Measurements from ENCODE around the gene BRD1.
"Not testable (repeated sequence)": the region's sequence is repeated elsewhere in the genome, so short reads cannot be mapped to it uniquely, and the experiment has no call there.

The BRD1 gene

DNA sequence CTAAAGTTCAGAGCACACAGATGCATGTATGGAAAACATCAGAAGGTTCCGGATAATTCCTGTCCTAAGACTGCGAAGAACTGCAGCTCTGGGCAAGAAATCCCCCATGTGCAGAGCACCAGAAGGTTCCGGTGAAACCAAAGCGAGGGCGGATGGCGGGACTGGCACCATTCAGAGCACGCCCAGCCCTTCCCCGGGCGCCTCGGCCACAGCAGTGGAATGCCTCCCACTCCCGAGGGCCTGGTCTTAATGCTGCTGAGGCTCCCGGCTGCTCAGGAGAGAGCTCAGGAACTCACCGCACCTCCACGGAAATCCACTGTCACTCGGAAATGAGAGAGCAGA lies 43.1 kb downstream of the BRD1 start:
- Histone ChIP-seq H3K9ac (no peak overlapping the region), H3K4me2 (no peak overlapping the region), H3K27me3 (ENCODE audit: insufficient read depth, low read depth) (no peaks in the 10 kb centered on the region), H4K20me1 (ENCODE audit: insufficient read depth) (no peaks in the 10 kb centered on the region), H2AFZ (ENCODE audit: low read depth) (no peak overlapping the region), H3K4me1 (ENCODE audit: low read depth, poor library complexity, severe bottlenecking) (no peaks in the 10 kb centered on the region), H3K79me2 (ENCODE audit: insufficient read depth, low read depth) (peaks cover 10% of the 10 kb centered on the region; the same call in 1 of the 2 replicates), H3K4me3 (IDR thresholded peaks at IDR 0.05; ENCODE audit: insufficient read depth, low read depth, low read length) (no peak overlapping the region), H3K36me3 (ENCODE audit: insufficient read depth) (no peaks in the 10 kb centered on the region), H3K27ac (no peak overlapping the region)
- TF ChIP-seq, protein P1, sequence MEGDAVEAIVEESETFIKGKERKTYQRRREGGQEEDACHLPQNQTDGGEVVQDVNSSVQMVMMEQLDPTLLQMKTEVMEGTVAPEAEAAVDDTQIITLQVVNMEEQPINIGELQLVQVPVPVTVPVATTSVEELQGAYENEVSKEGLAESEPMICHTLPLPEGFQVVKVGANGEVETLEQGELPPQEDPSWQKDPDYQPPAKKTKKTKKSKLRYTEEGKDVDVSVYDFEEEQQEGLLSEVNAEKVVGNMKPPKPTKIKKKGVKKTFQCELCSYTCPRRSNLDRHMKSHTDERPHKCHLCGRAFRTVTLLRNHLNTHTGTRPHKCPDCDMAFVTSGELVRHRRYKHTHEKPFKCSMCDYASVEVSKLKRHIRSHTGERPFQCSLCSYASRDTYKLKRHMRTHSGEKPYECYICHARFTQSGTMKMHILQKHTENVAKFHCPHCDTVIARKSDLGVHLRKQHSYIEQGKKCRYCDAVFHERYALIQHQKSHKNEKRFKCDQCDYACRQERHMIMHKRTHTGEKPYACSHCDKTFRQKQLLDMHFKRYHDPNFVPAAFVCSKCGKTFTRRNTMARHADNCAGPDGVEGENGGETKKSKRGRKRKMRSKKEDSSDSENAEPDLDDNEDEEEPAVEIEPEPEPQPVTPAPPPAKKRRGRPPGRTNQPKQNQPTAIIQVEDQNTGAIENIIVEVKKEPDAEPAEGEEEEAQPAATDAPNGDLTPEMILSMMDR (conservative IDR thresholded peaks at IDR 0.05; ENCODE audit: low read depth, low read length): no peak

DNA sequence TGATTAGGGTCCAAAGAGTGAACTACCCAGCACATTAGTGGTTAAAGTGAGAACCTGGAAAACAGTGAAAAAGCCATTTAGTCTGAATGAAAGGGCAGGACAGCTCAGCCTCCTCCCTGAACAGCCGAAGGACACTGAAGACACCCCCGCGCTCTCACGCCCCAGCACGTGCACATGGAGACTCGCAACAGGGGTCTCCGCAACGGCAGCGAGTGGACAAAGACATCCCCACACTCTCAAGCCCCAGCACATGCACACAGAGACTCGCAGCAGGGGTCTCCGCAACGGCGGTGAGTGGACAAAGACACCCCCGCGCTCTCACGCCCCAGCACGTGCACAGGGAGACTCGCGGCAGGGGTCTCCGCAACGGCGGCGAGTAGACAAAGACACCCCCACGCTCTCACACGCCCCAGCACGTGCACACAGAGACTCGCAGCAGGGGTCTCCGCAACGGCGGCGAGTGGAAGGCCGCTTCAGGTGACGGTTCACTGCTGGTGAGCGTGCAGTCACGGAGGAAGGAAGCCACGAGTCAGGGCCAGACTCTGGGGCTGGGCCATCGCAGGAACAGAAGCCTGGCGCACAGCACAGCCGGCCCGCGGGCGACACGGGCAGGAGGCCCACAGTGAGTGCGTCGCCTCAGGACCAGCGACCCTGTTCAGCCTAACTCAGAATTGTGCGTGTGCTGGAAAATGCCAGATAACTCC lies 43.6 kb downstream of the BRD1 start:
- H2AFZ ChIP-seq (ENCODE audit: low read depth): no peak overlapping the region
- no peak overlapping the region for H3K9ac ChIP-seq
- no peaks in the 10 kb centered on the region for H3K36me3 ChIP-seq (ENCODE audit: insufficient read depth)
- no peak overlapping the region for H3K27ac ChIP-seq
- no peak overlapping the region for H3K4me2 ChIP-seq
- peaks cover 5% of the 10 kb centered on the region; the same call in 1 of the 2 replicates for H3K79me2 ChIP-seq (ENCODE audit: insufficient read depth, low read depth)
- H3K27me3 ChIP-seq (ENCODE audit: insufficient read depth, low read depth): no peaks in the 10 kb centered on the region
- H4K20me1 ChIP-seq (ENCODE audit: insufficient read depth): no peaks in the 10 kb centered on the region
- H3K4me1 ChIP-seq (ENCODE audit: low read depth, poor library complexity, severe bottlenecking): no peaks in the 10 kb centered on the region
- no peak overlapping the region for H3K4me3 ChIP-seq (IDR thresholded peaks at IDR 0.05; ENCODE audit: insufficient read depth, low read depth, low read length)
- TF ChIP-seq, protein P1 (conservative IDR thresholded peaks at IDR 0.05; ENCODE audit: low read depth, low read length): no peak

DNA sequence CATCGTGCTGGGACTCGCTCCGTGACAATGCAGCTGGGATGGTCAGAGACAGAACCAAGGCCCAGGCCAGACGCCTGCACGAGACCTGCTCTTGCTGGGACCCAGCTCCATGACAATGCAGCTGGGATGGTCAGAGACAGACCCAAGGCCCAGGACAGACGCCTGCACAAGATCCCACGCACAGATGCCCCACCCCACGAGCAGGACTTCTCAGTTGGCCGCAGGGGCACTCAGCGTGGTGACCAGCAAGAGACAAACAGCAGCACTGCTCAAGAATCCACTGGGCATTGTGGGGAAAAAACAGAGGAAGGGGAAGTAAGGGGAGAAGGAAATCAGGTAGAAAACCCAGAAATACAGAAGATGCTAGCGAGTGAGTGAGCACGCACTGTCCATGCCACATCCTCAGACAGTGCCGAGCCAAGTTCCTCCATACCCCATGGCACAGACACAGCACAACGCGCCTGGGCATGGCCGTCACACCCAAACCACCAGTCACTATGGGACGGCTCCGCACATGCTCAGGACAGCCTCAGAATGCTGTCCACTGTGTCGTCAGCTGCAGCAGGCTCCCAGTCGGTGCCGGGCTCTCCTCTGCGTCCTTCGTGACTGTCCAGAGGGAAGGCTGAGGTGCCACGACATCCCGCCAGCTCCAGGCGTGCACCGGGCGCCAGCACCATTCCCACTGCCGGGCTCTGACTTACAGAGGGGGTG lies 44.5 kb downstream of the BRD1 start:
- H3K4me2 ChIP-seq: no peak overlapping the region
- H3K4me1 ChIP-seq (ENCODE audit: low read depth, poor library complexity, severe bottlenecking): no peaks in the 10 kb centered on the region
- H3K4me3 ChIP-seq (IDR thresholded peaks at IDR 0.05; ENCODE audit: insufficient read depth, low read depth, low read length): no peak overlapping the region
- H3K9ac ChIP-seq: no peak overlapping the region
- no peaks in the 10 kb centered on the region for H3K27me3 ChIP-seq (ENCODE audit: insufficient read depth, low read depth)
- no peaks in the 10 kb centered on the region for H3K36me3 ChIP-seq (ENCODE audit: insufficient read depth)
- H2AFZ ChIP-seq (ENCODE audit: low read depth): no peak overlapping the region
- TF ChIP-seq, protein P1 (conservative IDR thresholded peaks at IDR 0.05; ENCODE audit: low read depth, low read length): no peak
- H4K20me1 ChIP-seq (ENCODE audit: insufficient read depth): no peaks in the 10 kb centered on the region
- H3K79me2 ChIP-seq (ENCODE audit: insufficient read depth, low read depth): peaks cover 5% of the 10 kb centered on the region; the same call in 1 of the 2 replicates
- H3K27ac ChIP-seq: no peak overlapping the region

DNA sequence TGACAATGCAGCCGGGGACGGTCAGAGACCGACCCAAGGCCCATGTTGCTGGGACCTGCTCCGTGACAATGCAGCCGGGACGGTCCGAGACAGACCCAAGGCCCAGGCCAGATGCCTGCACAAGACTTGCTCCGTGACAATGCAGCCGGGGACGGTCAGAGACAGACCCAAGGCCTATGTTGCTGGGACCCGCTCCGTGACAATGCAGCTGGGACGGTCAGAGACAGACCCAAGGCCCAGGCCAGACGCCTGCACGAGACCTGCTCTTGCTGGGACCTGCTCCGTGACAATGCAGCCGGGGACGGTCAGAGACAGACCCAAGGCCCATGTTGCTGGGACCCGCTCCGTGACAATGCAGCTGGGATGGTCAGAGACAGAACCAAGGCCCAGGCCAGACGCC lies 45.8 kb downstream of the BRD1 start:
- H3K4me3 ChIP-seq (IDR thresholded peaks at IDR 0.05; ENCODE audit: insufficient read depth, low read depth, low read length); H2AFZ ChIP-seq (ENCODE audit: low read depth); H3K27me3 ChIP-seq (ENCODE audit: insufficient read depth, low read depth); H4K20me1 ChIP-seq (ENCODE audit: insufficient read depth); H3K4me1 ChIP-seq (ENCODE audit: low read depth, poor library complexity, severe bottlenecking); H3K27ac ChIP-seq; H3K79me2 ChIP-seq (ENCODE audit: insufficient read depth, low read depth); H3K4me2 ChIP-seq; H3K36me3 ChIP-seq (ENCODE audit: insufficient read depth); H3K9ac ChIP-seq: not testable (repeated sequence)

DNA sequence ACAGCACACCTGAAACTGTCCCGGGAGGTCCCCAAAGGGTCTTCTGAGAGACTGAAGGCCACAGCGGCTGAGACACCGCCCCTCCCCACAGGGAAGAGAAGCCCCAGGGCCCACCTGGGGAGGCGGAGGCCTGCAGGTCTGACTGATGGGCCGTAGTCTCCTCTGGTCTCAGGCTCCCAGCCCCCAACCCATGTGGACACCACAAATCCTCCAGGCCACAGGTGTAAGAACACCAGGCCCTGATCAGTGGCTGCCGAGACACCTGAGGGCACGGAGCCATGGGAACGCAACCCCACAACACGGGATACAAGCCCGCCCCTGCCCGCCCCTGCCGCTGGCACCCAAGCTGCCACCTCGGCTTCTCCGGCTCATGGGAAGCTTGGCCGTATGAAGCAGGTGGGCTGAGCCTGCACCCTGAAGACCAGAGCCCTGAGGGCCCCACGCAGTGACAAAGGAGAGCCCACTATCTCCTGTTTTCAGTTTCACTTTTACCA lies 46.3 kb downstream of the BRD1 start:
- H2AFZ ChIP-seq (ENCODE audit: low read depth): no peak overlapping the region
- H3K4me3 ChIP-seq (IDR thresholded peaks at IDR 0.05; ENCODE audit: insufficient read depth, low read depth, low read length): no peak overlapping the region
- TF ChIP-seq, protein P1 (conservative IDR thresholded peaks at IDR 0.05; ENCODE audit: low read depth, low read length): no peak
- no peak overlapping the region for H3K27ac ChIP-seq
- H3K79me2 ChIP-seq (ENCODE audit: insufficient read depth, low read depth): peaks cover 5% of the 10 kb centered on the region; the same call in 1 of the 2 replicates
- no peaks in the 10 kb centered on the region for H3K36me3 ChIP-seq (ENCODE audit: insufficient read depth)
- H4K20me1 ChIP-seq (ENCODE audit: insufficient read depth): no peaks in the 10 kb centered on the region
- no peak overlapping the region for H3K9ac ChIP-seq
- no peaks in the 10 kb centered on the region for H3K27me3 ChIP-seq (ENCODE audit: insufficient read depth, low read depth)
- no peak overlapping the region for H3K4me2 ChIP-seq
- H3K4me1 ChIP-seq (ENCODE audit: low read depth, poor library complexity, severe bottlenecking): no peaks in the 10 kb centered on the region
